SH-SY5Y (cell line): ENCODE measurements around the gene VSIG10.

Experiments
- GATA2 ChIP-seq: IDR thresholded peaks from 2 replicates; pipeline ENCODE4 v1.6.1; 2011; ENCODE audit warnings: mild to moderate bottlenecking, low read depth, low read length
- GATA3 ChIP-seq: IDR thresholded peaks from 2 replicates; pipeline ENCODE4 v1.6.1; 2011; ENCODE audit warnings: low read depth, mild to moderate bottlenecking, low read length, moderate library complexity

VSIG10 gene, protein sequence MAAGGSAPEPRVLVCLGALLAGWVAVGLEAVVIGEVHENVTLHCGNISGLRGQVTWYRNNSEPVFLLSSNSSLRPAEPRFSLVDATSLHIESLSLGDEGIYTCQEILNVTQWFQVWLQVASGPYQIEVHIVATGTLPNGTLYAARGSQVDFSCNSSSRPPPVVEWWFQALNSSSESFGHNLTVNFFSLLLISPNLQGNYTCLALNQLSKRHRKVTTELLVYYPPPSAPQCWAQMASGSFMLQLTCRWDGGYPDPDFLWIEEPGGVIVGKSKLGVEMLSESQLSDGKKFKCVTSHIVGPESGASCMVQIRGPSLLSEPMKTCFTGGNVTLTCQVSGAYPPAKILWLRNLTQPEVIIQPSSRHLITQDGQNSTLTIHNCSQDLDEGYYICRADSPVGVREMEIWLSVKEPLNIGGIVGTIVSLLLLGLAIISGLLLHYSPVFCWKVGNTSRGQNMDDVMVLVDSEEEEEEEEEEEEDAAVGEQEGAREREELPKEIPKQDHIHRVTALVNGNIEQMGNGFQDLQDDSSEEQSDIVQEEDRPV

GRCh38 chr12:118103601-118104382 lies at the start of gene VSIG10:
Gene VSIG10 (minus strand): TSS chr12:118104011. CDS start chr12:118103671, 340 bp downstream.
- no peak for TF ChIP-seq GATA3
- TF ChIP-seq GATA2: no peak

DNA sequence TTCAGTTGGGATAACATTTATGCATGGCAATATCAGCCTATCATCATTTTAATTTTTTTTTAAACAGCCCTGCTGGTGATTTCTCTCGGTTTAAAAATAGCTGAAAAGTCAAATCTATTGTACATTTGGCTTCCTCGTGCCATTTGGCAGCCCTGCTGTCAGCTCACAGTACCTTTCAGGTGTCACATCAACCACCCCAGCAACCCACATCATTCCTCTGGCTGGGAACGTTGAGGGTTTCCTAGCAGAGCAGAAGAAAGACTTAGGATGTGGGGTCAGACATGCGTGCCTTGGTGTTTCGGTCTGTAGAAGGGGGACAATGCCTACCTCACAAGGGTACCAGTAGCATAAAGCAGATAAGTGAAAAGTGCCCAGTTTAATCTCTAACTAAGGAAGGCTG lies 47.9 kb upstream of the VSIG10 start:
- TF ChIP-seq GATA3 (no peak), GATA2 (no peak)

- no peak for TF ChIP-seq GATA2
- no peak for TF ChIP-seq GATA3
Measured at GRCh38 chr12:118150625-118151024, 46.8 kb upstream of the VSIG10 start.

DNA sequence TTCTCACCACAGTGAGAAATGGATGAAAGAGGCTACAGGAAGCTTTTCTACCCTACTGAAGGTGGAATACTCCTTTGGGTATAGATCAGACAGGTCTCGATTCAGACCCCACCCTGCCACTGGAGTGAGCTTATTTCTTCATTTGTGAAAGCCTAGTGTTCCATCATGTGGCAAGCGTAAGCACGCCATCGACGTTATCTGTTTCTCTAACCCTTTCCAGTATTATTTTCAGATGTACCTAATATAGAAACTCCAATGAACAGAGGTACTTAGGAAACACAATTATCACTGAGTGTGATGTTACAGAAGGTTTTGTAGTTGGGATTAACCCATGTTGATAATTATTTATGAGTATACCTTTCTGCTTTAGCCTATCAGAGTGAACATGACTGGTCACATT lies 44.5 kb upstream of the VSIG10 start:
- TF ChIP-seq GATA3: no peak
- no peak for TF ChIP-seq GATA2

DNA sequence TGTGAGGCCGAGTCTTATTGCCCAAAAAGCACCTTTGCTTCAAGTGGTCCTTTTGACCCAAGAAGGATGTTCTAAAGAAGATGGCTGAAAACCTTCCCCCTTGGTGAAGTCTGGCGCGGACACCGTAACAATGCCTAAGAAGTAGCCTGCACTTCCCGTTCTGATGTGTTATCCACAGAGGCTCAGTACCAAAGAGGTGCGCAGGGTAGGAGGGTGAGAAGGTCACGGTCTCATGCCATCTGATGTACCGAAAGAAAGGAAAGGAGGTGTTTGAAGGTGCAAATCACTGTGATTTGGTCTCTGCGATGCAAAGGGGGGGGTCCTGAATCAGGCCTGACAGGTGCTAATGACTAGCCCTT lies 42.0 kb upstream of the VSIG10 start:
- TF ChIP-seq GATA3 (no peak), GATA2 (no peak)

GRCh38 chr12:118145113-118145797 lies 41.4 kb upstream of the VSIG10 start:
- TF ChIP-seq GATA3: no peak
- no peak for TF ChIP-seq GATA2

- TF ChIP-seq GATA2 (no peak), GATA3 (no peak)
Measured at GRCh38 chr12:118144499-118144898, 40.7 kb upstream of the VSIG10 start.

DNA sequence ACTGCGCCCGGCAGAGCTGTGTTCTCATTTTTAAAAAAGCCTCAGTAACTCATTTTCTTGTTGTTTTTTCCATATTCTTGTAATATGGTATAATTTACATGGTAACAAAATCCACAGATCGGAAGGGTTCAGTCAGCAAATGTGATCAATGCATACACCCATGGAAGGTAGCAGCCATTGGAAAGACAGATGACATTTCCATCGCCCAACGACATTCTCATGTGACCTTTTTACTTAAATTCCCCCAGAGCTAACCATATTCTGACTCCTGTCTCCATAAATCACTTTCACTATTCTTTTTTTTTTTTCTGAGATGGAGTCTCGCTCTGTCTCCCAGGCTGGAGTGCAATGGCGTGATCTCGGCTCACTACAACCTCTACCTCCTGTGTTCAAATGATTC lies 37.0 kb upstream of the VSIG10 start:
- TF ChIP-seq GATA2 (no peak), GATA3 (no peak)

DNA sequence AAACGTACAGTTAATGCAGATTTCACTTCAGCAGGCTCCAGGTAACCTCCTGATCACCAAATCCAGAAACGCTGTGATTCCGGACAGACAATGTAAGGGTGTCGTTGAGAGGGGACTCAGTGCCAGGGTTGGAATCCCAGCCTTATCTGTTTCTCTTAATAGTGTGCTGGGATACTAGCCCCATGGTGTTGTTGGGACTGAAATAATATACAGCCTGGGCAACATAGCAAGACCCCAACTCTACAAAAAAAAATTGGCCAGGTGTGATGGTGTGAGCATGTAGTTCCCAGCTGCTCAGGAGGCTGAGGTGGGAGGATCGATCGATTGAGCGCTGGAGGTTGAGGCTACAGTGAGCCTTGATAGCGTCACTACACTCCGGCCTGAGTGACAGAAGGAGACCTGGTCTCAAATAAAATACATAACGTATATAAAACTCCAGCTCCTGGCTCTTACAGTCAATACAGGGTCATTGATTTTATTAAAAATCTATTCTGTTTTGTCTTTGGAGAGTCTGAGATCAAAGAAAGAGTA lies 33.4 kb upstream of the VSIG10 start:
- TF ChIP-seq GATA3 (no peak), GATA2 (no peak)

- TF ChIP-seq GATA3: no peak
- TF ChIP-seq GATA2: no peak
Measured at GRCh38 chr12:118136559-118137003, 32.8 kb upstream of the VSIG10 start.

GRCh38 chr12:118135788-118136558 lies 32.2 kb upstream of the VSIG10 start, which contains the start of gene PEBP1:
Gene PEBP1 (plus strand): TSS chr12:118136124. CDS start chr12:118136210, 86 bp downstream.
- no peak for TF ChIP-seq GATA2
- no peak for TF ChIP-seq GATA3

GRCh38 chr12:118127867-118128266 lies 24.1 kb upstream of the VSIG10 start:
- no peak for TF ChIP-seq GATA3
- no peak for TF ChIP-seq GATA2

DNA sequence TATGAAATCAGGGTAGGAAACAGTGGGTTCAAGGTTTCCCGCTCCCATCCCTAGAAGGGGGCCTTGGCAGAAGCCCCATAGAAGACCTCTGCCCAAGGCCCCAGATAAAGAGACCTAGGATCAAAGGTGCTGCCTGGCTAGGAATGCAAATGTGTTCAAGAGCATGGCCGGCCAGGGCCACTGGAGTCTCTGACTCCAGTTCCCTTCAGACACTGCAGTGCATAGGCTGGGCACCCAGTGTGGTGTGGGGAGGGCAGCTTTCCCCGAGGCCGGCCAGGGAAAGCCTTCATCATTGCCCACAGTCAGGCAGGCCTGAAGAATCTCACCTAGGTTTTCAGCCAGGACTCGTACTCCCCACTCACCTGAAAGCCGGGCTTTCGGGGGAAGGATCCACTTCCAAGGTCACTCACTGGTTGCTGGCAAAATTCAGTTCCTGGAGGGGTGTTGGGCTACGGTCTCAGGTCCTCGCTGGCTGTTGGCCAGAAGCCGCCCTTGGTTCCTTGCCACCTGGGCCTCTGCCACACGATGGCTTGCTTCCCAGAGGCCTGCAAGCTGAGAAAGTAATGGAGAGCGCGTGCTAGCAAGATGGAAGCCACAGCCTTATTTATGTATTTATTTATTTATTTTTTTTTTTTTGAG lies 22.4 kb upstream of the VSIG10 start:
- no peak for TF ChIP-seq GATA2
- no peak for TF ChIP-seq GATA3

DNA sequence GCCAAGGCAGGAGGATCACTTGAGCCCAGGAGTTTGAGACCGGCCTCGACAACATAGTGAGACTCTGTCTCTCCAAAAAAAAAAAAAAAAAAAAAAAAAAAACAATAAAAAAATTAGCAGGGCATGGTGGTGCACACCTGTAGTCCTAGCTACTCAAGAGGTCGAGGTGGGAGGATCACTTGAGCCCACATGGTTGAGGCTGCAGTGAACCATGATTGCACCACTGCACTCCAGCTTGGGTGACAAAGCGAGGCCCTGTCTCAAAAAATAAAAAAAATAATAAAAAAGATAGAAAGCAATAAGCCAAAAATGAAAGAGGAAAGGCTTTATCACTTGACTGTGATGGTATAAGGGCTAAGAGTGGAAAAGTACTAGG lies 21.9 kb upstream of the VSIG10 start:
- no peak for TF ChIP-seq GATA2
- TF ChIP-seq GATA3: no peak
